ENCODE results near the gene SLC29A3. TPM values are rescaled to one million over a fixed set of nuclear protein-coding genes. Genes with fewer than 3 reads are reported as not detected.

The SLC29A3 gene
- total and polyA plus RNA-seq, 2 of the 8 experiments (the other 6 are each of a cell fraction or from before 2014, with no cell fraction given), result 14.0 to 24.6 TPM

DNA sequence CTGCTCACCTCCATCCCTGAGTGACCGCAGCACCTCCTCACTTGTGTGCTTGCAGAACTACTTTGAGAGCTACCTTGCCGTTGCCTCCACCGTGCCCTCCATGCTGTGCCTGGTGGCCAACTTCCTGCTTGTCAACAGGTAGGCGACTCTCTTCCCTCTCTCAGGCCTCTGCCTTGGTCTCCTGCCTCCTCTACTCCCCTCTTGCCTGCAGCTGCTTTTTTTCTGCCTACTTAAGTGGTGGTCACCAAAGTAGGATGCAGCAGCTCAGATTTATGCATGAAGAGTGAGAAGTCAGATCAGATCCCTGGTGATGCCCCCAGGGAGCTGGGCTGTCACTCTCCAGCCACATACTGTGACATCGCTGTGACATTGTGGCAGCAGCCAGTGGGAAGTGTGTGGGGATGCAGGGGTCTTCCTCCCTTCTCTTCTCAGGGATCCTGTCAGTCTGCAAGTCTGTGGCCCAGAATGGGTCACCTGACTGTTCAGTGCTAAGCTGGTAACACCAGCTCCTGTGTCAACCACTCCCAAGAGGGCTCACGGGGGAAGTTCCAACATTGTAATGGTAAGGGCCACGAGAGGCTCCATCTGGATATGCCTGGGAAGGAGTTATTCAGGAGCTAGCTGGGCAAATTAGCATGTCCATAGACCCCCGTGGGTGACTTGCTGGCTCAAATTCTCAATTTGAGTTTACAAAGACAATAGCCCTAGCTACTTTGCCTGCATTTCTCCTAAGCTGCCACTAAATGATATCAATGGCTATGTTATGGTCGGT, 25.3 kb downstream of the SLC29A3 start (continued):
- TF ChIP-seq RFX5 (IDR thresholded peaks at IDR 0.05; ENCODE audit: borderline replicate concordance, low read depth, low read length), result no peak
- TF ChIP-seq BCL11A (IDR thresholded peaks at IDR 0.05; ENCODE audit: low read depth in 2 of 2, low read length in 2 of 2), result no peak
- TF ChIP-seq NRF1 (IDR thresholded peaks at IDR 0.05; ENCODE audit: low read depth, low read length), result no peak
- TF ChIP-seq SAP30 (IDR thresholded peaks at IDR 0.05; ENCODE audit: insufficient read depth, insufficient replicate concordance, low read length), result no peak
- no peak for TF ChIP-seq RBBP5 (IDR thresholded peaks at IDR 0.05; ENCODE audit: borderline replicate concordance, low read depth, low read length)
- peak; percentile 13; the same call in 1 of the 2 replicates for TF ChIP-seq TEAD4 (IDR thresholded peaks at IDR 0.05; ENCODE audit: low read depth, low read length)
- no peak for TF ChIP-seq HDAC6 (IDR thresholded peaks at IDR 0.05; ENCODE audit: low read depth, low read length)
- TF ChIP-seq ZNF274 (IDR thresholded peaks at IDR 0.05; ENCODE audit: borderline replicate concordance, extremely low read depth, low read length), result no peak
- TF ChIP-seq, protein P1, sequence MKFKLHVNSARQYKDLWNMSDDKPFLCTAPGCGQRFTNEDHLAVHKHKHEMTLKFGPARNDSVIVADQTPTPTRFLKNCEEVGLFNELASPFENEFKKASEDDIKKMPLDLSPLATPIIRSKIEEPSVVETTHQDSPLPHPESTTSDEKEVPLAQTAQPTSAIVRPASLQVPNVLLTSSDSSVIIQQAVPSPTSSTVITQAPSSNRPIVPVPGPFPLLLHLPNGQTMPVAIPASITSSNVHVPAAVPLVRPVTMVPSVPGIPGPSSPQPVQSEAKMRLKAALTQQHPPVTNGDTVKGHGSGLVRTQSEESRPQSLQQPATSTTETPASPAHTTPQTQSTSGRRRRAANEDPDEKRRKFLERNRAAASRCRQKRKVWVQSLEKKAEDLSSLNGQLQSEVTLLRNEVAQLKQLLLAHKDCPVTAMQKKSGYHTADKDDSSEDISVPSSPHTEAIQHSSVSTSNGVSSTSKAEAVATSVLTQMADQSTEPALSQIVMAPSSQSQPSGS (IDR thresholded peaks at IDR 0.05; ENCODE audit: low read length), result no peak
- TF ChIP-seq EGR1 (IDR thresholded peaks at IDR 0.05; ENCODE audit: borderline replicate concordance, low read depth, low read length), result no peak
- TF ChIP-seq SUZ12 (IDR thresholded peaks at IDR 0.05; ENCODE audit: low read length), result no peak
- TF ChIP-seq, protein P2, sequence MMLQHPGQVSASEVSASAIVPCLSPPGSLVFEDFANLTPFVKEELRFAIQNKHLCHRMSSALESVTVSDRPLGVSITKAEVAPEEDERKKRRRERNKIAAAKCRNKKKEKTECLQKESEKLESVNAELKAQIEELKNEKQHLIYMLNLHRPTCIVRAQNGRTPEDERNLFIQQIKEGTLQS (IDR thresholded peaks at IDR 0.05; ENCODE audit: insufficient read depth, low read depth, low read length), result no peak
- TF ChIP-seq TCF12 (IDR thresholded peaks at IDR 0.05; ENCODE audit: low read depth, low read length), result no peak
- TF ChIP-seq, protein P3, sequence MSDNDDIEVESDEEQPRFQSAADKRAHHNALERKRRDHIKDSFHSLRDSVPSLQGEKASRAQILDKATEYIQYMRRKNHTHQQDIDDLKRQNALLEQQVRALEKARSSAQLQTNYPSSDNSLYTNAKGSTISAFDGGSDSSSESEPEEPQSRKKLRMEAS (IDR thresholded peaks at IDR 0.05), result no peak; the same call in 1 of the 2 replicates
- TF ChIP-seq SIRT6 (IDR thresholded peaks at IDR 0.05; ENCODE audit: low read length), result no peak
- no peak for TF ChIP-seq RNF2 (IDR thresholded peaks at IDR 0.05; ENCODE audit: borderline replicate concordance, low read depth, low read length, missing control alignments, poor library complexity, severe bottlenecking)
- no peak for TF ChIP-seq CBX5 (IDR thresholded peaks at IDR 0.05; ENCODE audit: low read depth, low read length)
- TF ChIP-seq FOSL1 (IDR thresholded peaks at IDR 0.05; ENCODE audit: insufficient read depth, low read depth, low read length), result no peak
- TF ChIP-seq RAD21 (IDR thresholded peaks at IDR 0.05 in 1 of 2, conservative IDR thresholded peaks at IDR 0.05 in 1 of 2; ENCODE audit: low read depth in 2 of 2, low read length in 2 of 2), result no peak
- no peak for TF ChIP-seq MAFK (IDR thresholded peaks at IDR 0.05; ENCODE audit: low read depth, low read length)
- TF ChIP-seq POU5F1 (IDR thresholded peaks at IDR 0.05; ENCODE audit: low read depth, low read length), result no peak

Data from H1 (cell line).